Measurements from ENCODE around the gene CMC1. TPM values are rescaled to one million over a fixed set of nuclear protein-coding genes. Genes with fewer than 3 reads are reported as not detected.

CMC1 gene
- total RNA-seq, 4 donors from 2014 or later: 5.5 to 22.7 (median 17.3) TPM

- peaks cover 0 to 7% (median 0%) of the 10 kb centered on the region in 3 donors for H3K36me3 ChIP-seq
- TF ChIP-seq CTCF (IDR thresholded peaks at IDR 0.05) (no peak), POLR2A (IDR thresholded peaks at IDR 0.05) (no peak), EP300 (IDR thresholded peaks at IDR 0.05) (no peak)
Observed at GRCh38 chr3:28295898-28296490, 54.6 kb downstream of the CMC1 start.

GRCh38 chr3:28299705-28300104 is 58.3 kb downstream of the CMC1 start:
- H3K27ac ChIP-seq: no peak overlapping the region
- H3K9me3 ChIP-seq: no peaks in the 10 kb centered on the region
- peaks cover 0 to 7% (median 0%) of the 10 kb centered on the region in 4 donors for H3K4me1 ChIP-seq
- no peak for DNase-seq (ENCODE audit: low spot score in 2 of 2)
- whole genome bisulfite sequencing, 2 donors: 91 to 97% methylated on average over 1 of the region's 1 CpG
- no peaks in the 10 kb centered on the region for H3K36me3 ChIP-seq
- no peak overlapping the region for H3K4me3 ChIP-seq
- TF ChIP-seq POLR2A (IDR thresholded peaks at IDR 0.05) (no peak), EP300 (IDR thresholded peaks at IDR 0.05) (no peak), CTCF (IDR thresholded peaks at IDR 0.05) (no peak)
- H3K27me3 ChIP-seq: no peaks in the 10 kb centered on the region

More at GRCh38 chr3:28295898-28296490, 54.6 kb downstream of the CMC1 start:
- no peak for DNase-seq (ENCODE audit: low spot score in 2 of 2)
- H3K27ac ChIP-seq: no peak overlapping the region
- peaks cover 0 to 1% (median 0%) of the 10 kb centered on the region in 4 donors for H3K9me3 ChIP-seq
- no peak overlapping the region for H3K4me3 ChIP-seq
- no peaks in the 10 kb centered on the region for H3K27me3 ChIP-seq
- peaks cover 0 to 7% (median 0%) of the 10 kb centered on the region in 4 donors for H3K4me1 ChIP-seq

GRCh38 chr3:28300345-28300962 is 59.0 kb downstream of the CMC1 start:
- WGBS, 2 donors: 84 to 88% methylated on average over 5 of the region's 5 CpGs
- no peak overlapping the region for H3K27ac ChIP-seq
- H3K4me1 ChIP-seq: peaks cover 0 to 6% (median 0%) of the 10 kb centered on the region in 4 donors
- H3K36me3 ChIP-seq: no peaks in the 10 kb centered on the region
- no peak overlapping the region for H3K4me3 ChIP-seq
- DNase-seq (ENCODE audit: low spot score in 2 of 2): no peak
- no peaks in the 10 kb centered on the region for H3K9me3 ChIP-seq
- TF ChIP-seq EP300 (IDR thresholded peaks at IDR 0.05): no peak
- TF ChIP-seq POLR2A (IDR thresholded peaks at IDR 0.05): no peak
- no peak for TF ChIP-seq CTCF (IDR thresholded peaks at IDR 0.05)
- no peaks in the 10 kb centered on the region for H3K27me3 ChIP-seq

GRCh38 chr3:28301688-28302087 is 60.3 kb downstream of the CMC1 start:
- no peak overlapping the region for H3K4me3 ChIP-seq
- H3K4me1 ChIP-seq: no peaks in the 10 kb centered on the region
- no peaks in the 10 kb centered on the region for H3K9me3 ChIP-seq
- no peak overlapping the region for H3K27ac ChIP-seq
- H3K36me3 ChIP-seq: no peaks in the 10 kb centered on the region
- 85 to 93% methylated on average over 4 of the region's 4 CpGs for WGBS, 2 donors
- DNase-seq (ENCODE audit: low spot score in 2 of 2): no peak
- H3K27me3 ChIP-seq: no peaks in the 10 kb centered on the region
- TF ChIP-seq EP300 (IDR thresholded peaks at IDR 0.05) (no peak), CTCF (IDR thresholded peaks at IDR 0.05) (no peak), POLR2A (IDR thresholded peaks at IDR 0.05) (no peak)

- no peak overlapping the region for H3K4me3 ChIP-seq
- no peaks in the 10 kb centered on the region for H3K9me3 ChIP-seq
- DNase-seq (ENCODE audit: low spot score in 2 of 2): no peak
- WGBS, 2 donors: 66 to 80% methylated on average over 3 of the region's 3 CpGs
- H3K27ac ChIP-seq: no peak overlapping the region
- TF ChIP-seq POLR2A (IDR thresholded peaks at IDR 0.05): no peak
- no peaks in the 10 kb centered on the region for H3K27me3 ChIP-seq
- no peaks in the 10 kb centered on the region for H3K36me3 ChIP-seq
- H3K4me1 ChIP-seq: no peaks in the 10 kb centered on the region
Observed at GRCh38 chr3:28308196-28308595, 66.8 kb downstream of the CMC1 start.
